ENCODE data around the gene ZNF326. TPM values are rescaled to one million over a fixed set of nuclear protein-coding genes. Genes with fewer than 3 reads are reported as not detected.
A peak's percentile ranks its signal among the peaks of the same experiment; 100 is the strongest.
"Not testable (repeated sequence)": the region's sequence is repeated elsewhere in the genome, so short reads cannot be mapped to it uniquely, and the experiment has no call there.

The ZNF326 gene
- total RNA-seq, 3 donors from 2014 or later = 21.9 to 31.3 (median 23.6) TPM

GRCh38 chr1:89993541-89993940, 1.4 kb upstream of the ZNF326 start:
- no peaks in the 10 kb centered on the region for H3K27me3 ChIP-seq
- H3K4me1 ChIP-seq = no peaks in the 10 kb centered on the region
- intact Hi-C loops (cut with DNase I; ENCODE audit: low total_unique reads) = loop anchor here (5.0 kb wide), 1 partner anchor 186 kb away; no protein-coding TSS in a partner anchor
- DNase-seq (ENCODE audit: low spot score in 2 of 2) = no peak
- TF ChIP-seq POLR2A (IDR thresholded peaks at IDR 0.05) (no peak), CTCF (IDR thresholded peaks at IDR 0.05) (no peak), POLR2AphosphoS5 (IDR thresholded peaks at IDR 0.05) (no peak)
- H3K36me3 ChIP-seq = no peaks in the 10 kb centered on the region
- H3K4me3 ChIP-seq = no peak overlapping the region
- no peak overlapping the region for H3K27ac ChIP-seq
- no peaks in the 10 kb centered on the region for H3K9me3 ChIP-seq

DNA sequence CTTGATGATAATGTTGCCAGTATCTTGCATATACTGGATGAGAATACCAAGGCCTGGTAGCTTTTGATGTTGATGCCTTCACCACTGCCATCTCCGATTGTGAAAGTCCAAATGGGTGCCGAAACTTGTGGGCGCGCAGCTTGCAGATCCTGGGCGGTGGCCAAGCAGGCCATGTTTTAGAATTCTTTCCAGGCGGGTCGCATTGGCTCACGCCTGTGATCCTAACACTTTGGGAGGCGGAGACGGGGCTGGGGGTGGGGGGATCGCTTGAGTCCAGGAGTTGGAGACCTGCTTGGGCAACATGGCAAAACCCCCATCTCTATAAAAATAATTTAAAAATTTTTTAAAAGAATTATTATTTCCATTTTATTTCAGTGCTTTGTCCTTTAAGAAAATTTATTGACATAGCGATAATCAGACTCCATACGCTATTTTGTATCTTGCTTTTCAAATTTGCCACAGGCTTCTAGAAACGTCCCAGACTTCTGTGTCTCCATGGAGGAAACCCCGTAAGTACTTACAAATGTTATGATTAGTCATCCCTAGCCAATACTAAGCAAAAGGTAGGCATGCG, 592 bp upstream of the ZNF326 start:
- H3K27me3 ChIP-seq = no peaks in the 10 kb centered on the region
- no peaks in the 10 kb centered on the region for H3K4me1 ChIP-seq
- H3K36me3 ChIP-seq = no peaks in the 10 kb centered on the region
- peak overlapping the region; percentile 83 to 95 (median 85) for H3K4me3 ChIP-seq
- intact Hi-C loops (cut with DNase I; ENCODE audit: low total_unique reads) = loop anchor here (5.0 kb wide), 1 partner anchor 187 kb away; no protein-coding TSS in a partner anchor
- peak overlapping the region; percentile 97 to 98 for H3K27ac ChIP-seq
- no peaks in the 10 kb centered on the region for H3K9me3 ChIP-seq
- peak in 1 of 2 donors; percentile 41 for DNase-seq (ENCODE audit: low spot score in 2 of 2)
- TF ChIP-seq POLR2AphosphoS5 (IDR thresholded peaks at IDR 0.05) (no peak), CTCF (IDR thresholded peaks at IDR 0.05) (no peak), POLR2A (IDR thresholded peaks at IDR 0.05) (no peak)

GRCh38 chr1:89995598-89996449, 914 bp downstream of the ZNF326 start:
- TF ChIP-seq POLR2A (IDR thresholded peaks at IDR 0.05) (no peak), POLR2AphosphoS5 (IDR thresholded peaks at IDR 0.05) (no peak), CTCF (IDR thresholded peaks at IDR 0.05) (no peak)
- Histone ChIP-seq H3K27me3 (no peaks in the 10 kb centered on the region), H3K4me1 (no peaks in the 10 kb centered on the region), H3K9me3 (no peaks in the 10 kb centered on the region), H3K27ac (peak overlapping the region; percentile 97 to 98), H3K4me3 (peak overlapping the region; percentile 83 to 95 (median 85)), H3K36me3 (no peaks in the 10 kb centered on the region)
- DNase-seq (ENCODE audit: low spot score in 2 of 2) = no peak
- intact Hi-C loops (cut with DNase I; ENCODE audit: low total_unique reads) = no loop called here

DNA sequence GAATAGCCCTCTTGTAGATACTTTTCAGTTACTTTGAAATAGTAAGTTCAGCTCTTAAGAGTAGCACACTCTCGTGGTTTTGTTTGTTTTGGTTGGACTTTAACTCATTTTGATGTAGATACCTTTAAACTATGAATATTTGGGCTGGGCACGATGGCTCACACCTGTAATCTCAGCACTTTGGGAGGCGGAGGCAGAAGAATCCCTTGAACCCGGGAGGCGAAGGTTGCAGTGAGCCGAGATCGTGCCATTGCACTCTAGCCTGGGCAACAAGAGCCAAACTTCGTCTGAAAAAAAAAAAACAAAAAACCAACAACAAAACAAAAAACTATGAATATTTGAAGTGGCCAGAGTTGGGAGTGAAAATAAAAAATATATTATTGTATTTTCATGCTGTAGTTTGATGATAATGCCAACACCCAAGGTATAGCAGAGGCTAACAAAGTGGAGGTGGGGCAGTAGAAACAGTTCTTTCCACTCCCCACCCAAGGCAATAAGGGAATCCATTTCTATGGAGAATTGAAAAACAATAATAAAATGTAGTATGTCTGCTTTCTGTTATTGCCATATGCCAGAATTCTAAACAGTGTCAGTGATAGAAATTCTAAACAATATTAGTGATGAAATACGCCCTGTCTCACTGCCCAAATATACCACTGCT, 1.7 kb downstream of the ZNF326 start:
- H3K4me3 ChIP-seq = peak overlapping the region; percentile 83 to 95 (median 85)
- DNase-seq (ENCODE audit: low spot score in 2 of 2) = no peak
- peak overlapping the region in 1 of 2 donors; percentile 98 for H3K27ac ChIP-seq
- intact Hi-C loops (cut with DNase I; ENCODE audit: low total_unique reads) = no loop called here
- H3K27me3 ChIP-seq = no peaks in the 10 kb centered on the region
- H3K36me3 ChIP-seq = no peaks in the 10 kb centered on the region
- H3K4me1 ChIP-seq = no peaks in the 10 kb centered on the region
- TF ChIP-seq POLR2AphosphoS5 (IDR thresholded peaks at IDR 0.05) (no peak), POLR2A (IDR thresholded peaks at IDR 0.05) (no peak), CTCF (IDR thresholded peaks at IDR 0.05) (no peak)
- H3K9me3 ChIP-seq = no peaks in the 10 kb centered on the region

- H3K9me3 ChIP-seq; H3K4me1 ChIP-seq; H3K27ac ChIP-seq; DNase-seq (ENCODE audit: low spot score in 2 of 2); H3K36me3 ChIP-seq; H3K27me3 ChIP-seq; intact Hi-C loops (cut with DNase I; ENCODE audit: low total_unique reads): not testable (repeated sequence)
- peak overlapping the region in 1 of 3 donors; percentile 83 for H3K4me3 ChIP-seq
Observed at GRCh38 chr1:89997152-89997551, 2.2 kb downstream of the ZNF326 start.
